ENCODE data around the gene TRDN.

Gene TRDN

DNA sequence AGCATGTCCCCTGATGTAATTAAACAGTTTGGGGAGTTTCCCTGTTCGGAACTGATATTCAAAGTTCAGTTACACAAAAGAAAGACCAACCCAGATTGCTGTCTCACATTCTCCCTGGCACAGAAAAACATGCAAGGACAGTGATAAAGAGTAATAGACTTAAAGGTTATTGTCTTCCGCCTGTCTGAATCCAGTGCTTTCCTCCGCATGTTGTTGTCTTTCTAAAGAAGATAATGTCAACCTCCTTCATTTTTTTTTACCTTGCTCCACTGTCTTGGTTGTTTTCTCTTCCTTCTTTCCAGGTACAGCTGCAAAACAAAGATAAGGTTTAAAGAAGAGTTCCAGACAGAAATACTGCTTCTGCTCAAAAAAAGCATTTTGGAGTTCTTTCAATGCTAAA lies 284.5 kb downstream of the TRDN start:
- no peak overlapping the region for H3K4me2 ChIP-seq (ENCODE audit: low read length)
- no peaks in the 10 kb centered on the region for H3K27me3 ChIP-seq (ENCODE audit: insufficient read depth, low read length)
- no peaks in the 10 kb centered on the region for H3K9me3 ChIP-seq (ENCODE audit: low read length)
- no peaks in the 10 kb centered on the region for H3K4me1 ChIP-seq (ENCODE audit: insufficient read depth, low read length, severe bottlenecking)
- no peak overlapping the region for H2AFZ ChIP-seq (ENCODE audit: low read length)
- no peak overlapping the region for H3K27ac ChIP-seq (ENCODE audit: low read depth, low read length, poor library complexity, severe bottlenecking)
- TF ChIP-seq EZH2 (IDR thresholded peaks at IDR 0.05; ENCODE audit: borderline replicate concordance, low read length) = no peak
- TF ChIP-seq, protein P1, sequence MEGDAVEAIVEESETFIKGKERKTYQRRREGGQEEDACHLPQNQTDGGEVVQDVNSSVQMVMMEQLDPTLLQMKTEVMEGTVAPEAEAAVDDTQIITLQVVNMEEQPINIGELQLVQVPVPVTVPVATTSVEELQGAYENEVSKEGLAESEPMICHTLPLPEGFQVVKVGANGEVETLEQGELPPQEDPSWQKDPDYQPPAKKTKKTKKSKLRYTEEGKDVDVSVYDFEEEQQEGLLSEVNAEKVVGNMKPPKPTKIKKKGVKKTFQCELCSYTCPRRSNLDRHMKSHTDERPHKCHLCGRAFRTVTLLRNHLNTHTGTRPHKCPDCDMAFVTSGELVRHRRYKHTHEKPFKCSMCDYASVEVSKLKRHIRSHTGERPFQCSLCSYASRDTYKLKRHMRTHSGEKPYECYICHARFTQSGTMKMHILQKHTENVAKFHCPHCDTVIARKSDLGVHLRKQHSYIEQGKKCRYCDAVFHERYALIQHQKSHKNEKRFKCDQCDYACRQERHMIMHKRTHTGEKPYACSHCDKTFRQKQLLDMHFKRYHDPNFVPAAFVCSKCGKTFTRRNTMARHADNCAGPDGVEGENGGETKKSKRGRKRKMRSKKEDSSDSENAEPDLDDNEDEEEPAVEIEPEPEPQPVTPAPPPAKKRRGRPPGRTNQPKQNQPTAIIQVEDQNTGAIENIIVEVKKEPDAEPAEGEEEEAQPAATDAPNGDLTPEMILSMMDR (IDR thresholded peaks at IDR 0.05; ENCODE audit: low read length) = no peak
- no peaks in the 10 kb centered on the region for H3K9me2 ChIP-seq (ENCODE audit: low read depth, low read length)
- H4K20me1 ChIP-seq (ENCODE audit: insufficient read depth, low read length) = no peaks in the 10 kb centered on the region
- H3K79me2 ChIP-seq (ENCODE audit: insufficient read depth, low read length) = no peaks in the 10 kb centered on the region
- H3K4me3 ChIP-seq (ENCODE audit: low read depth, low read length, poor library complexity, severe bottlenecking) = no peak overlapping the region
- no peaks in the 10 kb centered on the region for H3K36me3 ChIP-seq (ENCODE audit: insufficient read depth, low read length)
- no peak overlapping the region for H3K9ac ChIP-seq (ENCODE audit: low read length)
- H3F3A ChIP-seq (ENCODE audit: insufficient read depth, low read length) = no peaks in the 10 kb centered on the region

DNA sequence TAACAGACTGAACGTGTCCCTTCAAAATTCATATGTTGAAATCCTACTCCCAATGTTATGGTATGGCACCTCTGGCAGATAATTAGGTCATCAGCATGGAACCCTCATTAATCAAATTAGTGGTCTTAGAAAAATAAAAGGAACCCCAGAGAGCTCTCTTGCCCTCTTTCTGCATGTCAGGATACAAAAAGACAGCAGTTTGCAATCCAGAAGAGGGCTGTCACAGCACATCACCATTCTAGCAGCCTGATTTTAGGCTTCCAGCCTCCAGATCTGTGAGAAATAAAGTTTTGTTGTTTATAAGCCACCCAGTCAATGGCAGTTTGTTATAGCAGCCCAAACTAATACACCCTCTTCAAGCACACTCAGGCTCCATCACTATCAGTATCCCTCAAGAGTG lies 292.9 kb downstream of the TRDN start:
- H3K27ac ChIP-seq (ENCODE audit: low read depth, low read length, poor library complexity, severe bottlenecking) = no peak overlapping the region
- no peaks in the 10 kb centered on the region for H3K4me1 ChIP-seq (ENCODE audit: insufficient read depth, low read length, severe bottlenecking)
- no peaks in the 10 kb centered on the region for H3F3A ChIP-seq (ENCODE audit: insufficient read depth, low read length)
- H3K9ac ChIP-seq (ENCODE audit: low read length) = no peak overlapping the region
- H3K9me2 ChIP-seq (ENCODE audit: low read depth, low read length) = no peaks in the 10 kb centered on the region
- TF ChIP-seq, protein P1 (IDR thresholded peaks at IDR 0.05; ENCODE audit: low read length) = no peak
- no peak for TF ChIP-seq EZH2 (IDR thresholded peaks at IDR 0.05; ENCODE audit: borderline replicate concordance, low read length)
- no peaks in the 10 kb centered on the region for H3K27me3 ChIP-seq (ENCODE audit: insufficient read depth, low read length)
- H3K4me3 ChIP-seq (ENCODE audit: low read depth, low read length, poor library complexity, severe bottlenecking) = no peak overlapping the region
- H3K4me2 ChIP-seq (ENCODE audit: low read length) = no peak overlapping the region
- H3K9me3 ChIP-seq (ENCODE audit: low read length) = no peaks in the 10 kb centered on the region
- H3K79me2 ChIP-seq (ENCODE audit: insufficient read depth, low read length) = no peaks in the 10 kb centered on the region
- no peak overlapping the region for H2AFZ ChIP-seq (ENCODE audit: low read length)
- no peaks in the 10 kb centered on the region for H4K20me1 ChIP-seq (ENCODE audit: insufficient read depth, low read length)
- no peaks in the 10 kb centered on the region for H3K36me3 ChIP-seq (ENCODE audit: insufficient read depth, low read length)

DNA sequence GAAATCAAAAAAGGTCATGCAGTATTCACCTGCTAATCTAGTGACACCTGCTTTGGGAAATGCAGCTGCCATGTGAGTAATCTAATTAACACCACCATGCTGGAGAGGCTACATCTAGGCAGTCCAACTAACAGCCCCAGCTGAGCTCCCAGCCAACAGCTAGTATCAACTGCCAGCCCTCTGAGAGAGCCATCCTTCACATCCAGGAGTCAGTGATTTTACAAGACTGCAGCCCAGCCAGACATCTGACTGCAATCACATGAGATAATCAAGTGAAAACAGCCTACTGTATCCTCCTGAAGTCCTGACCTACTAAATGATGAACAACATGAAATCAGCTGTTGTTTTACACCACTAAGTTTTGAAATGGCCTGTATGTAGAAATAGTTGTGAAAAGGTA lies 298.4 kb downstream of the TRDN start:
- H3K27ac ChIP-seq (ENCODE audit: low read depth, low read length, poor library complexity, severe bottlenecking) = no peak overlapping the region
- no peaks in the 10 kb centered on the region for H3K4me1 ChIP-seq (ENCODE audit: insufficient read depth, low read length, severe bottlenecking)
- H3K79me2 ChIP-seq (ENCODE audit: insufficient read depth, low read length) = no peaks in the 10 kb centered on the region
- no peaks in the 10 kb centered on the region for H3K27me3 ChIP-seq (ENCODE audit: insufficient read depth, low read length)
- no peak overlapping the region for H3K9ac ChIP-seq (ENCODE audit: low read length)
- no peaks in the 10 kb centered on the region for H4K20me1 ChIP-seq (ENCODE audit: insufficient read depth, low read length)
- H3K9me3 ChIP-seq (ENCODE audit: low read length) = no peaks in the 10 kb centered on the region
- H3K4me3 ChIP-seq (ENCODE audit: low read depth, low read length, poor library complexity, severe bottlenecking) = no peak overlapping the region
- H2AFZ ChIP-seq (ENCODE audit: low read length) = no peak overlapping the region
- H3K9me2 ChIP-seq (ENCODE audit: low read depth, low read length) = no peaks in the 10 kb centered on the region
- no peaks in the 10 kb centered on the region for H3F3A ChIP-seq (ENCODE audit: insufficient read depth, low read length)
- no peak overlapping the region for H3K4me2 ChIP-seq (ENCODE audit: low read length)
- H3K36me3 ChIP-seq (ENCODE audit: insufficient read depth, low read length) = no peaks in the 10 kb centered on the region
- TF ChIP-seq, protein P1 (IDR thresholded peaks at IDR 0.05; ENCODE audit: low read length) = no peak
- no peak for TF ChIP-seq EZH2 (IDR thresholded peaks at IDR 0.05; ENCODE audit: borderline replicate concordance, low read length)
